ENCODE results near the gene TBC1D14. TPM values are rescaled to one million over a fixed set of nuclear protein-coding genes. Genes with fewer than 3 reads are reported as not detected.

Gene TBC1D14
- polyA plus RNA-seq, 1 of the 3 experiments (the other 2 are of a cell fraction): 39.5 TPM

- Histone ChIP-seq H2AFZ (ENCODE audit: low read depth) (no peak overlapping the region), H3K4me1 (ENCODE audit: control insufficient read depth in 1 of 2, insufficient read depth in 2 of 2, low read depth in 1 of 2, low read length in 1 of 2) (peaks cover 25 to 63% of the 10 kb centered on the region in 2 experiments), H3K27me3 (ENCODE audit: insufficient read depth) (no peaks in the 10 kb centered on the region), H4K20me1 (ENCODE audit: insufficient read depth) (peaks cover 20% of the 10 kb centered on the region), H3K9ac (peak overlapping the region; percentile 80), H3K79me2 (ENCODE audit: insufficient read depth) (peaks cover 58% of the 10 kb centered on the region), H3K9me2 (no peaks in the 10 kb centered on the region), H3K4me3 (ENCODE audit: low read depth in 2 of 2, low read length in 1 of 2) (peak overlapping the region; percentile 76 to 96), H3K27ac (ENCODE audit: low read depth in 2 of 2, low read length in 1 of 2) (peak overlapping the region; percentile 64 to 89; a peak in 3 of 4 replicates), H3K4me2 (peak overlapping the region; percentile 85), H3K36me3 (replicated peaks in 1 of 2; ENCODE audit: control insufficient read depth in 1 of 2, insufficient read depth in 2 of 2, low read length in 1 of 2) (no peaks in the 10 kb centered on the region), H3K9me3 (no peaks in the 10 kb centered on the region), H3F3A (replicated peaks; ENCODE audit: insufficient read depth) (peaks cover 11% of the 10 kb centered on the region)
- ChIA-PET CTCF (interaction anchor here (1.0 to 2.8 kb wide), 7 partner anchors 14 to 113 kb away, joined by 3 to 15 read pairs (median 5); partner anchors contain the start of genes GRPEL1 and TADA2B), POLR2A (interaction anchor here (0.6 to 2.1 kb wide), 4 partner anchors 55 to 289 kb away, joined by 3 to 10 read pairs (median 4); partner anchors contain the start of genes TADA2B and TBC1D14)
- peak; percentile 42 for DNase-seq
- TF ChIP-seq, protein P1, sequence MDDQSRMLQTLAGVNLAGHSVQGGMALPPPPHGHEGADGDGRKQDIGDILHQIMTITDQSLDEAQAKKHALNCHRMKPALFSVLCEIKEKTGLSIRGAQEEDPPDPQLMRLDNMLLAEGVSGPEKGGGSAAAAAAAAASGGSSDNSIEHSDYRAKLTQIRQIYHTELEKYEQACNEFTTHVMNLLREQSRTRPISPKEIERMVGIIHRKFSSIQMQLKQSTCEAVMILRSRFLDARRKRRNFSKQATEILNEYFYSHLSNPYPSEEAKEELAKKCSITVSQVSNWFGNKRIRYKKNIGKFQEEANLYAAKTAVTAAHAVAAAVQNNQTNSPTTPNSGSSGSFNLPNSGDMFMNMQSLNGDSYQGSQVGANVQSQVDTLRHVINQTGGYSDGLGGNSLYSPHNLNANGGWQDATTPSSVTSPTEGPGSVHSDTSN (IDR thresholded peaks at IDR 0.05): no peak
- no peak for TF ChIP-seq POLR2AphosphoS5 (IDR thresholded peaks at IDR 0.05; ENCODE audit: low read depth, low read length)
- no peak for TF ChIP-seq SMC3 (IDR thresholded peaks at IDR 0.05; ENCODE audit: low read depth, low read length)
- WGBS (ENCODE audit: low lambda C conversion rate): 65% methylated on average over 11 of the region's 13 CpGs
Measured at GRCh38 chr4:6988016-6988715, 78.5 kb downstream of the TBC1D14 start.

DNA sequence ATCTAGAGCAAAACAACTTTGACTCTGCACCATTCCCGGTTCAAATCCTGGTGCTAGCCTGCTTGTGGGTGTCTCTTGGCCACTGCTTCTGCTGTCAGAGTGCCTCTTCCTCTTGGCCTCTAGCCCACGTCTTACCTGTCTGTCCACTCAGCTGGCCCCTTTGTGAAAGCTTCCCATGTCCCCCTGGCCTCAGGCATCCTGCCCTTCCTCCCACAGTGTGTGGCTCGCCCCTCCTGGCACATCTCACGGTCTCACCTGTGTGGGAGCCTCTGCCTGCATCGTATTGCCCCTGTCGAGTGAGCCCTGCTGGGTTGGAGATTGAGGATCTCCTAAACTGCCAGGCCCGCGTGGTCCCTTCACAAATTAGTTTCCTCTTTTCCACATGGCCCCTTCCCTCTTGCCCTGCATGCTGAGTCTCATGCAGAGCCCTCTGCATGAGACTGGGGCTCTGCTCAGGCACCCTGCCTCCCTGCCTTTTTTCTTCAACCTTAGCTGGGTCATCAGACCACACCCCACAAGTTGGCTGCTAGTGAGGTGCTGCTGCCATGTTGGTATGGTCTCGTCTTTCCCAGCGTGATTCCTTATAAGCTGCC is 79.8 kb downstream of the TBC1D14 start:
- WGBS (ENCODE audit: low lambda C conversion rate): 91% methylated on average over 10 of the region's 10 CpGs
- Histone ChIP-seq H3K36me3 (replicated peaks in 1 of 2; ENCODE audit: control insufficient read depth in 1 of 2, insufficient read depth in 2 of 2, low read length in 1 of 2) (peaks cover 0 to 5% of the 10 kb centered on the region in 2 experiments), H3K9me2 (no peaks in the 10 kb centered on the region), H3K9ac (no peak overlapping the region), H3K27me3 (ENCODE audit: insufficient read depth) (no peaks in the 10 kb centered on the region), H3K9me3 (no peaks in the 10 kb centered on the region), H3K27ac (ENCODE audit: low read depth in 2 of 2, low read length in 1 of 2) (no peak overlapping the region; a peak in 1 of 4 replicates), H3K4me1 (ENCODE audit: control insufficient read depth in 1 of 2, insufficient read depth in 2 of 2, low read depth in 1 of 2, low read length in 1 of 2) (peaks cover 25 to 66% of the 10 kb centered on the region in 2 experiments), H2AFZ (ENCODE audit: low read depth) (no peak overlapping the region), H3K4me3 (ENCODE audit: low read depth in 2 of 2, low read length in 1 of 2) (no peak overlapping the region), H3K79me2 (ENCODE audit: insufficient read depth) (peaks cover 68% of the 10 kb centered on the region), H4K20me1 (ENCODE audit: insufficient read depth) (peaks cover 20% of the 10 kb centered on the region), H3F3A (replicated peaks; ENCODE audit: insufficient read depth) (peaks cover 11% of the 10 kb centered on the region), H3K4me2 (no peak overlapping the region)
- no peak for DNase-seq
- POLR2A ChIA-PET: no interaction called here
- TF ChIP-seq MEF2A (IDR thresholded peaks at IDR 0.05; ENCODE audit: borderline replicate concordance, low read depth) (no peak), CTCF (IDR thresholded peaks at IDR 0.05) (no peak), RXRA (IDR thresholded peaks at IDR 0.05; ENCODE audit: borderline replicate concordance, low read depth) (no peak), RFX5 (IDR thresholded peaks at IDR 0.05; ENCODE audit: low read length) (no peak), FOXM1 (IDR thresholded peaks at IDR 0.05; ENCODE audit: low read depth) (no peak), USF1 (IDR thresholded peaks at IDR 0.05; ENCODE audit: borderline replicate concordance, low read depth) (no peak)
- CTCF ChIA-PET: interaction anchor here (1.2 kb wide), 1 partner anchor 81 kb away, joined by 4 read pairs; no protein-coding TSS in a partner anchor
